Karpas-422 (cell line): ENCODE results near the gene SMARCC1. TPM values are rescaled to one million over a fixed set of nuclear protein-coding genes. Genes with fewer than 3 reads are reported as not detected.

Experiments
- DNase-seq: peaks from one replicate; pipeline ENCODE4 v3.0.0-alpha.2; 2015
- H2AFZ ChIP-seq: fragments of 200-600 bp; sonication (generic); 2 replicates; pipeline ENCODE4 v1.6.1; 2014; ENCODE audit warnings: antibody characterized with exemption, low read length, mixed read lengths
- H3K27ac ChIP-seq: fragments of 200-600 bp; sonication (generic); 2 replicates; pipeline ENCODE4 v1.5.1; 2014; ENCODE audit warnings: mild to moderate bottlenecking, low read length, moderate library complexity
- H3K27me3 ChIP-seq: fragments of 200-600 bp; sonication (generic); 2 replicates; pipeline ENCODE4 v1.6.1; 2014; ENCODE audit warnings: low read length, mixed read lengths
- H3K36me3 ChIP-seq: fragments of 200-600 bp; sonication (generic); 2 replicates; pipeline ENCODE4 v1.6.1; 2014; ENCODE audit warnings: low read length, mixed read lengths; ENCODE audit not compliant: insufficient read depth
- H3K4me1 ChIP-seq: fragments of 200-600 bp; sonication (generic); 2 replicates; pipeline ENCODE4 v1.6.1; 2014; ENCODE audit warnings: mild to moderate bottlenecking, low read length, mixed read lengths
- H3K4me2 ChIP-seq: fragments of 200-600 bp; sonication (generic); 2 replicates; pipeline ENCODE4 v1.6.1; 2014; ENCODE audit warnings: low read length, low read depth, mild to moderate bottlenecking; ENCODE audit not compliant: poor library complexity, severe bottlenecking
- H3K4me3 ChIP-seq: fragments of 200-600 bp; sonication (generic); 2 replicates; pipeline ENCODE4 v1.5.1; 2014; ENCODE audit warnings: mild to moderate bottlenecking, antibody characterized with exemption, low read length, mixed read lengths
- H3K79me2 ChIP-seq: fragments of 200-600 bp; sonication (generic); 2 replicates; pipeline ENCODE4 v1.6.1; 2014; ENCODE audit warnings: mild to moderate bottlenecking, low read length, mixed read lengths
- H3K9ac ChIP-seq: fragments of 200-600 bp; sonication (generic); 2 replicates; pipeline ENCODE4 v1.6.0; 2014; ENCODE audit warnings: low read length
- H3K9me2 ChIP-seq: fragments of 200-600 bp; sonication (generic), shearing (Covaris generic); replicated peaks from 2 replicates; pipeline ENCODE4 v1.6.0; 2014; ENCODE audit warnings: mild to moderate bottlenecking, low read length, moderate library complexity; ENCODE audit not compliant: insufficient read depth
- H3K9me3 ChIP-seq: fragments of 300-700, 200-600 bp; sonication (generic); 2 replicates; pipeline ENCODE4 v1.6.1; 2014; ENCODE audit warnings: low read length, mixed read lengths
- H4K20me1 ChIP-seq: fragments of 200-600 bp; sonication (generic); 2 replicates; pipeline ENCODE4 v1.6.1; 2014; ENCODE audit warnings: mild to moderate bottlenecking, antibody characterized with exemption, low read length, low read depth; ENCODE audit not compliant: insufficient read depth
- total RNA-seq: library from RNA; depleted of rRNA; stranded (reverse); fragments of >200 nt; shearing (Covaris generic); gene quantifications from 2 replicates; pipeline ENCODE4 v1.2.3, GENCODE V29; 2014; ENCODE audit warnings: low replicate concordance

SMARCC1 gene
- total RNA-seq, 1 experiment from 2014 or later: 71.3 TPM

DNA sequence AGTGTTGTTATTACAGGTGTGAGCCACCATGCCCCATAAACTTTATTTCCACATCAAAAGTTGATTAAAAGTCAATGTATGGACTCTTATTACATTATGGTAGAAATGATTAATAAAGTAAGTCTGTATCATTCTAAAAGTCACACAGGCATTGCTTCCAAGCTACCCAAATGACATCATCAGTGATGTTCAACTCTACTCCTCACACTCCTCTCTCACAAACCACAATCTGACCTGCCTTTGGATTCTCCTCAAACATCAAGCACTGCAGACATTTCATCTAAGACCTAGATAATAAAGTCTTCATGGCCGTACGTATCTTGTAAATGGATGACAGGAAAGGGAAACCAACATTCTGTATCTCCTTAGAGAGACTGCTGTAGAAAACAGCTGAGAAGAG, 68.0 kb downstream of the SMARCC1 start:
- peaks cover 50% of the 10 kb centered on the region for H3K36me3 ChIP-seq
- peaks cover 14% of the 10 kb centered on the region for H3K4me1 ChIP-seq
- no peak overlapping the region for H3K9ac ChIP-seq
- no peaks in the 10 kb centered on the region; the same call in 1 of the 2 replicates for H4K20me1 ChIP-seq
- H3K4me2 ChIP-seq: no peak overlapping the region
- H3K27me3 ChIP-seq: no peaks in the 10 kb centered on the region
- no peak for DNase-seq
- H3K4me3 ChIP-seq: no peak overlapping the region
- H3K9me2 ChIP-seq: no peaks in the 10 kb centered on the region
- no peaks in the 10 kb centered on the region for H3K9me3 ChIP-seq
- H2AFZ ChIP-seq: no peak overlapping the region
- no peak overlapping the region for H3K27ac ChIP-seq
- peaks cover 54% of the 10 kb centered on the region for H3K79me2 ChIP-seq

GRCh38 chr3:47712398-47712797, 69.3 kb downstream of the SMARCC1 start:
- Histone ChIP-seq H3K79me2 (peaks cover 54% of the 10 kb centered on the region), H3K27ac (no peak overlapping the region), H3K9me3 (no peaks in the 10 kb centered on the region), H2AFZ (no peak overlapping the region), H3K27me3 (no peaks in the 10 kb centered on the region), H3K9ac (no peak overlapping the region), H3K4me2 (no peak overlapping the region), H3K36me3 (peaks cover 57% of the 10 kb centered on the region), H3K9me2 (no peaks in the 10 kb centered on the region), H4K20me1 (no peaks in the 10 kb centered on the region; the same call in 1 of the 2 replicates), H3K4me1 (peaks cover 9% of the 10 kb centered on the region), H3K4me3 (no peak overlapping the region)
- no peak for DNase-seq

DNA sequence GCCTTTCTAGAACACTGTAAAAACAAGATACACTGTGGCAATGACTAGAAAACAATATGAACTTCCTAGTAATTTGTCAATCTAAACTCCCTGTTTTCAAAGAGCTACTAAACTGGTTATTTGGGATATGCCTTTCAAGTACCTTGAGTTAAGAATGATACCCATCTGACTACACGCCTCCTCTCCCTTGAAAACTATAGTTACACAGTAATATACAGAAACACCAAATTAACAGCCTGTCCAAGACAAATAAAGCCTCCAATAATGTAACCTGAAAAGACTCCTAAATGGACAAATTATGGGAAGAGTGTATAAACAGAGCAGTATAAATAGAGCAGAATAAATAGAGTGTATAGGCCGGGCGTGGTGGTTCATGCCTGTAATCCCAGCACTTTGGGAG, 70.1 kb downstream of the SMARCC1 start:
- Histone ChIP-seq H3K36me3 (peaks cover 62% of the 10 kb centered on the region), H3K27ac (no peak overlapping the region), H4K20me1 (no peaks in the 10 kb centered on the region; the same call in 1 of the 2 replicates), H2AFZ (no peak overlapping the region), H3K4me1 (peaks cover 1% of the 10 kb centered on the region), H3K9ac (no peak overlapping the region), H3K9me2 (no peaks in the 10 kb centered on the region), H3K79me2 (peaks cover 59% of the 10 kb centered on the region), H3K27me3 (no peaks in the 10 kb centered on the region), H3K4me3 (no peak overlapping the region), H3K9me3 (no peaks in the 10 kb centered on the region), H3K4me2 (no peak overlapping the region)
- DNase-seq: no peak

GRCh38 chr3:47705391-47705790, 76.3 kb downstream of the SMARCC1 start:
- no peak overlapping the region for H2AFZ ChIP-seq
- H3K4me3 ChIP-seq: no peak overlapping the region
- H3K27ac ChIP-seq: no peak overlapping the region
- DNase-seq: no peak
- peaks cover 5% of the 10 kb centered on the region; the same call in 1 of the 2 replicates for H3K4me1 ChIP-seq
- H3K4me2 ChIP-seq: no peak overlapping the region
- H4K20me1 ChIP-seq: no peaks in the 10 kb centered on the region
- no peaks in the 10 kb centered on the region for H3K9me2 ChIP-seq
- no peak overlapping the region for H3K9ac ChIP-seq
- H3K9me3 ChIP-seq: no peaks in the 10 kb centered on the region
- H3K79me2 ChIP-seq: peaks cover 25% of the 10 kb centered on the region
- peaks cover 39% of the 10 kb centered on the region; the same call in 1 of the 2 replicates for H3K36me3 ChIP-seq
- H3K27me3 ChIP-seq: no peaks in the 10 kb centered on the region

DNA sequence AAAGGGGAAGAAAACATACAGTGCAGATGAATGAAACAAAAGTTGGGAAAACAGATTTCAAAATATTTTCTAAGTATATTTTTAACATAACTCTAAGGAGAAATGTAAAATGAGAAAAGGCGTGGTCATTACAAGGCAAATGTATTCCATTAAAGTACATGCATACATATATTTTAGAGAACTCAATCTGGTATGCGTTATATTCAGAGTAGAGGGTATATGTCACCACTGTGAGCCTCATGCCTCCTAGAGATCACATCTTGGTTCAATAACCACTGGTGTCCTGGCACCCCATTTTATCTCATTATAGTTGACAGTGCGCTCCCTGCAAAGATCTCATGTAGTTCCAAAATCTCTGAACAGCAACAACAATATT, 77.5 kb downstream of the SMARCC1 start:
- H3K36me3 ChIP-seq: peaks cover 41% of the 10 kb centered on the region; the same call in 1 of the 2 replicates
- no peak for DNase-seq
- no peaks in the 10 kb centered on the region for H4K20me1 ChIP-seq
- no peak overlapping the region for H3K27ac ChIP-seq
- no peaks in the 10 kb centered on the region for H3K9me3 ChIP-seq
- no peak overlapping the region for H3K4me2 ChIP-seq
- peaks cover 5% of the 10 kb centered on the region; the same call in 1 of the 2 replicates for H3K4me1 ChIP-seq
- no peak overlapping the region for H2AFZ ChIP-seq
- H3K9ac ChIP-seq: no peak overlapping the region
- no peaks in the 10 kb centered on the region for H3K27me3 ChIP-seq
- no peak overlapping the region for H3K4me3 ChIP-seq
- no peaks in the 10 kb centered on the region for H3K9me2 ChIP-seq
- H3K79me2 ChIP-seq: peaks cover 32% of the 10 kb centered on the region

- H3K79me2 ChIP-seq: peaks cover 23% of the 10 kb centered on the region
- H3K27me3 ChIP-seq: no peaks in the 10 kb centered on the region
Measured at GRCh38 chr3:47701388-47701787, 80.3 kb downstream of the SMARCC1 start.

DNA sequence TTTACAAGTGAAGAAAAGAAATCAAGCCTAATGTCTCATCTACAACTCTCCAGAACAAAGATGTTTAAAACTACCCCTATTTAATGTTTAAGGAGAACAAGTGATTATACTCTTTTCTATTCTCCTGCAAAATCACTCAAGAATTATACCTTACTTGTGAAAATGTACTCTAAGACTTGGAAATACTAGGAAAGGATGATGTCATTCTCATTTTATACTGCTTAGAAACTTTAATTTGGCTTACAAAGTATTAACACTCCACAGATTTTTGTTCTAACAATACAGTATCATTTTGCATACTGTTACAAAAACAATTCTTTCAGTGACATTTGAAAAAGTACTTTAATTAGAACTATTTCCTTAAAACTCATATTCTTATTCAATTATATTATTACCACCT, 89.5 kb downstream of the SMARCC1 start:
- H2AFZ ChIP-seq: no peak overlapping the region
- H3K4me2 ChIP-seq: no peak overlapping the region
- no peaks in the 10 kb centered on the region for H3K9me2 ChIP-seq
- no peak overlapping the region for H3K4me3 ChIP-seq
- no peak overlapping the region for H3K27ac ChIP-seq
- H3K79me2 ChIP-seq: peaks cover 20% of the 10 kb centered on the region
- DNase-seq: no peak
- peaks cover 53% of the 10 kb centered on the region; the same call in 1 of the 2 replicates for H3K36me3 ChIP-seq
- H4K20me1 ChIP-seq: no peaks in the 10 kb centered on the region
- no peaks in the 10 kb centered on the region for H3K9me3 ChIP-seq
- no peaks in the 10 kb centered on the region for H3K4me1 ChIP-seq
- no peaks in the 10 kb centered on the region for H3K27me3 ChIP-seq
- no peak overlapping the region for H3K9ac ChIP-seq

More at GRCh38 chr3:47701388-47701787, 80.3 kb downstream of the SMARCC1 start:
- Histone ChIP-seq H3K9ac (no peak overlapping the region), H3K4me2 (no peak overlapping the region), H4K20me1 (no peaks in the 10 kb centered on the region), H3K4me3 (no peak overlapping the region), H2AFZ (no peak overlapping the region), H3K36me3 (peaks cover 37% of the 10 kb centered on the region; the same call in 1 of the 2 replicates), H3K9me3 (no peaks in the 10 kb centered on the region), H3K4me1 (peaks cover 5% of the 10 kb centered on the region; the same call in 1 of the 2 replicates), H3K9me2 (no peaks in the 10 kb centered on the region), H3K27ac (no peak overlapping the region)
- DNase-seq: no peak

DNA sequence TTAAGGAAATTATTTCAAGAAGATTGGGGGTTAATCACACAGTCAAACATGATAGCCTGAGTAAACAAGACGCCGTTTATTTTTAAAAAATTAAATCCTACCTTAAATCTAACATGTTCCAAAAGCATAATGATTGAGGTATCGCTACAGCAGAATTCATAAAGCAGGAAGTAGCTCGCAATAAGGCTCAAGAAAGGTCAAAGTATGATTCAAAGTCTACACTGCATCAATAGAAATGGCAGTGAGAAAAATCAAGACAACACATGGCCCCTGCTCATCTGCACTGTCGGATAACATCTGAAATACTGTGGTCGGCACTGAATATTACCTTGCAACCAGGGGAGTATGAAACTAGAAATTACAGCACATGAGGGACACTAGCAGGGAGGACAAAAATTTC, 93.2 kb downstream of the SMARCC1 start:
- H3K9ac ChIP-seq: no peak overlapping the region
- H4K20me1 ChIP-seq: no peaks in the 10 kb centered on the region
- no peak overlapping the region for H3K4me2 ChIP-seq
- peaks cover 37% of the 10 kb centered on the region for H3K79me2 ChIP-seq
- DNase-seq: no peak
- H3K4me3 ChIP-seq: no peak overlapping the region
- H2AFZ ChIP-seq: no peak overlapping the region
- no peaks in the 10 kb centered on the region for H3K9me2 ChIP-seq
- H3K36me3 ChIP-seq: peaks cover 67% of the 10 kb centered on the region; the same call in 1 of the 2 replicates
- H3K27me3 ChIP-seq: no peaks in the 10 kb centered on the region
- H3K9me3 ChIP-seq: no peaks in the 10 kb centered on the region
- no peak overlapping the region for H3K27ac ChIP-seq
- no peaks in the 10 kb centered on the region for H3K4me1 ChIP-seq
